Breast epithelium (tissue), 4 donors: ENCODE data around the gene IKBKG. TPM values are rescaled to one million over a fixed set of nuclear protein-coding genes. Genes with fewer than 3 reads are reported as not detected.
"Not testable (repeated sequence)": the region's sequence is repeated elsewhere in the genome, so short reads cannot be mapped to it uniquely, and the experiment has no call there.

Experiments used
- DNase-seq, 2 donors: peaks; one replicate each; pipeline ENCODE4 v3.0.0-alpha.2; 2019; ENCODE audit warnings: low spot score in 2 of 2
- H3K27ac ChIP-seq, 2 donors: fragments of 200-600 bp; sonication (generic) in 1 of 2; one replicate each; pipeline ENCODE4 v1.5.1; 2016 to 2019; ENCODE audit warnings: mild to moderate bottlenecking in 1 of 2
- H3K27me3 ChIP-seq, 2 donors: fragments of 200-600 bp; sonication (generic) in 1 of 2; one replicate each; pipeline versions ENCODE4 v1.5.1 to v1.6.0; 2017 to 2019; ENCODE audit warnings: control low read depth in 1 of 2, mild to moderate bottlenecking in 1 of 2
- H3K36me3 ChIP-seq: fragments of 200-600 bp; one replicate; pipeline ENCODE4 v1.5.1; 2019
- H3K4me1 ChIP-seq, 2 donors: fragments of 200-600 bp; sonication (generic); one replicate each; pipeline ENCODE4 v1.5.1; 2016 to 2019; ENCODE audit warnings: control low read depth in 1 of 2
- H3K4me3 ChIP-seq, 3 donors: fragments of 200-600 bp; sonication (generic); 1 replicate in 2 of 3; 2 replicates in 1 of 3; pipeline ENCODE4 v1.5.1; 2016 to 2019; ENCODE audit warnings: mild to moderate bottlenecking in 3 of 3, moderate library complexity in 2 of 3
- H3K9me3 ChIP-seq, 2 donors: fragments of 200-600 bp; sonication (generic) in 1 of 2; one replicate each; pipeline ENCODE4 v1.5.1; 2016 to 2019; ENCODE audit warnings: control low read depth in 1 of 2
- CTCF ChIP-seq, 3 donors: fragments of 450-650 bp; IDR thresholded peaks; one replicate each; pipeline ENCODE4 v1.5.1; 2016 to 2017; ENCODE audit warnings: antibody characterized with exemption in 3 of 3, mild to moderate bottlenecking in 3 of 3, moderate library complexity in 3 of 3
- POLR2A ChIP-seq: fragments of 450-650 bp; IDR thresholded peaks from one replicate; pipeline ENCODE4 v1.6.1; 2016; ENCODE audit warnings: antibody characterized with exemption, mild to moderate bottlenecking, moderate library complexity
- POLR2AphosphoS5 ChIP-seq, 3 donors: sonication (generic); formaldehyde crosslinking; IDR thresholded peaks; one replicate each; pipeline ENCODE4 v1.6.1; 2017; ENCODE audit warnings: antibody characterized with exemption in 3 of 3
- intact Hi-C: fragments of 100-400 bp; cut with DNase I; formaldehyde crosslinking; loops from one replicate; pipeline ENCODE4 v1.15.1; 2023; ENCODE audit warnings: low total_unique reads
- total RNA-seq, 3 donors: library from RNA; depleted of rRNA; stranded (reverse); fragments of >200 nt; gene quantifications; one replicate each; pipeline ENCODE4 v1.1.0, GENCODE V29; 2016

Gene IKBKG
- total RNA-seq, 3 donors from 2014 or later = 10.5 to 15.2 (median 12.6) TPM

GRCh38 chrX:154602226-154602625 lies 54.8 kb downstream of the IKBKG start:
- no peaks in the 10 kb centered on the region for H3K9me3 ChIP-seq
- TF ChIP-seq POLR2A (no peak), CTCF (IDR thresholded peaks at IDR 0.05) (no peak), POLR2AphosphoS5 (IDR thresholded peaks at IDR 0.05) (no peak)
- no peak overlapping the region for H3K27ac ChIP-seq
- H3K27me3 ChIP-seq = peaks cover 0 to 20% of the 10 kb centered on the region in 2 donors
- DNase-seq = peak in 1 of 2 donors; percentile 13
- no peak overlapping the region for H3K4me3 ChIP-seq
- intact Hi-C loops = no loop called here
- no peaks in the 10 kb centered on the region for H3K36me3 ChIP-seq
- H3K4me1 ChIP-seq = no peaks in the 10 kb centered on the region

- Histone ChIP-seq H3K9me3 (no peaks in the 10 kb centered on the region), H3K4me3 (no peak overlapping the region), H3K27ac (no peak overlapping the region), H3K4me1 (no peaks in the 10 kb centered on the region), H3K36me3 (no peaks in the 10 kb centered on the region), H3K27me3 (peaks cover 0 to 20% of the 10 kb centered on the region in 2 donors)
- TF ChIP-seq POLR2A (no peak), CTCF (IDR thresholded peaks at IDR 0.05) (no peak), POLR2AphosphoS5 (IDR thresholded peaks at IDR 0.05) (no peak)
- DNase-seq = peak in 1 of 2 donors; percentile 7
- intact Hi-C loops = no loop called here
Measured at GRCh38 chrX:154602766-154603437, 55.5 kb downstream of the IKBKG start.

GRCh38 chrX:154603438-154604430 lies 56.3 kb downstream of the IKBKG start:
- DNase-seq = peak in 1 of 2 donors; percentile 67
- H3K4me3 ChIP-seq = no peak overlapping the region
- no peaks in the 10 kb centered on the region for H3K36me3 ChIP-seq
- intact Hi-C loops = no loop called here
- no peaks in the 10 kb centered on the region for H3K9me3 ChIP-seq
- H3K27me3 ChIP-seq = peaks cover 0 to 20% of the 10 kb centered on the region in 2 donors
- H3K4me1 ChIP-seq = no peaks in the 10 kb centered on the region
- TF ChIP-seq POLR2AphosphoS5 (IDR thresholded peaks at IDR 0.05) = no peak
- no peak for TF ChIP-seq CTCF (IDR thresholded peaks at IDR 0.05)
- TF ChIP-seq POLR2A = no peak
- peak overlapping the region in 1 of 2 donors; percentile 3 for H3K27ac ChIP-seq

GRCh38 chrX:154605566-154605965 lies 58.1 kb downstream of the IKBKG start:
- H3K27me3 ChIP-seq = peaks cover 0 to 20% of the 10 kb centered on the region in 2 donors
- no peaks in the 10 kb centered on the region for H3K36me3 ChIP-seq
- no peak for DNase-seq
- H3K4me3 ChIP-seq = no peak overlapping the region
- no peak overlapping the region for H3K27ac ChIP-seq
- H3K4me1 ChIP-seq = no peaks in the 10 kb centered on the region
- TF ChIP-seq POLR2AphosphoS5 (IDR thresholded peaks at IDR 0.05) (no peak), CTCF (IDR thresholded peaks at IDR 0.05) (no peak), POLR2A (no peak)
- H3K9me3 ChIP-seq = no peaks in the 10 kb centered on the region
- intact Hi-C loops = no loop called here

- TF ChIP-seq CTCF (IDR thresholded peaks at IDR 0.05) = no peak
- no peak for TF ChIP-seq POLR2AphosphoS5 (IDR thresholded peaks at IDR 0.05)
- TF ChIP-seq POLR2A = no peak
- Histone ChIP-seq H3K4me1 (no peaks in the 10 kb centered on the region), H3K27me3 (peaks cover 0 to 12% of the 10 kb centered on the region in 2 donors), H3K9me3 (no peaks in the 10 kb centered on the region), H3K4me3 (no peak overlapping the region), H3K27ac (no peak overlapping the region), H3K36me3 (no peaks in the 10 kb centered on the region)
- intact Hi-C loops = no loop called here
- peak in 1 of 2 donors; percentile 26 for DNase-seq
Measured at GRCh38 chrX:154607370-154607769, 60.0 kb downstream of the IKBKG start.

GRCh38 chrX:154607976-154608375 lies 60.6 kb downstream of the IKBKG start:
- H3K4me3 ChIP-seq, H3K36me3 ChIP-seq, H3K9me3 ChIP-seq, H3K27ac ChIP-seq, H3K27me3 ChIP-seq, intact Hi-C loops, H3K4me1 ChIP-seq: not testable (repeated sequence)
- DNase-seq = peak in 1 of 2 donors; percentile 17

GRCh38 chrX:154608823-154609222 lies 61.4 kb downstream of the IKBKG start:
- H3K9me3 ChIP-seq, H3K36me3 ChIP-seq, H3K4me3 ChIP-seq, H3K27ac ChIP-seq, intact Hi-C loops, H3K4me1 ChIP-seq, H3K27me3 ChIP-seq: not testable (repeated sequence)
- peak in 1 of 2 donors; percentile 7 for DNase-seq
